SK-N-SH (cell line): ENCODE results near the gene GHDC.

ENCODE experiments used
- CHD2 ChIP-seq: fragments of 150-350 bp; IDR thresholded peaks from 2 replicates; pipeline ENCODE4 v1.6.1; 2018; ENCODE audit warnings: low read length; ENCODE audit not compliant: partially characterized antibody
- EP300 ChIP-seq, 2 experiments: IDR thresholded peaks; 2 replicates each; pipeline versions ENCODE4 v1.4.0 to v1.6.1; 2012; ENCODE audit warnings: borderline replicate concordance in 1 of 2, low read depth in 1 of 2, low read length in 1 of 2
- EZH2phosphoT487 ChIP-seq: fragments of 200-600 bp; sonication (generic); IDR thresholded peaks from 2 replicates; pipeline ENCODE4 v1.6.1; 2017; ENCODE audit warnings: low read depth, mixed run types, mild to moderate bottlenecking, antibody characterized with exemption, moderate library complexity, borderline replicate concordance
- JUND ChIP-seq: IDR thresholded peaks from 2 replicates; pipeline ENCODE4 v1.4.0; 2012
- POLR2AphosphoS5 ChIP-seq: IDR thresholded peaks from 2 replicates; pipeline ENCODE4 v1.6.1; 2012; ENCODE audit warnings: low read depth, low read length
- RCOR1 ChIP-seq: fragments of 150-350 bp; IDR thresholded peaks from 2 replicates; pipeline ENCODE4 v1.6.1; 2017; ENCODE audit warnings: antibody characterized with exemption, low read length
- RFX5 ChIP-seq: IDR thresholded peaks from 2 replicates; pipeline ENCODE4 v1.6.1; 2012; ENCODE audit warnings: mild to moderate bottlenecking, improper control_type of control experiment, low read length
- SIN3A ChIP-seq: IDR thresholded peaks from 2 replicates; pipeline ENCODE4 v1.6.1; 2012; ENCODE audit warnings: low read depth, mild to moderate bottlenecking, low read length, moderate library complexity, borderline replicate concordance
- USF2 ChIP-seq: fragments of 150-350 bp; IDR thresholded peaks from 2 replicates; pipeline ENCODE4 v1.6.1; 2017; ENCODE audit warnings: antibody characterized with exemption, low read length, low read depth, borderline replicate concordance
- YY1 ChIP-seq: IDR thresholded peaks from 2 replicates; pipeline ENCODE4 v1.4.0; 2012; ENCODE audit warnings: low read depth, mild to moderate bottlenecking
- ZBTB33 ChIP-seq: IDR thresholded peaks from 2 replicates; pipeline ENCODE4 v1.4.0; 2012; ENCODE audit warnings: low read depth, borderline replicate concordance
- TF ChIP-seq, protein P1 (sequence below): fragments of 200-600 bp; sonication (generic); IDR thresholded peaks from 2 replicates; pipeline ENCODE4 v1.6.1; 2017; ENCODE audit warnings: antibody characterized with exemption, mild to moderate bottlenecking, moderate library complexity
- TF ChIP-seq, protein P2 (sequence below): IDR thresholded peaks from 2 replicates; pipeline ENCODE4 v1.4.0; 2012; ENCODE audit warnings: low read depth
- TF ChIP-seq, protein P3 (sequence below): IDR thresholded peaks from 2 replicates; pipeline ENCODE4 v1.6.1; 2012; ENCODE audit warnings: mild to moderate bottlenecking, low read depth, low read length, moderate library complexity

- TF ChIP-seq, protein P1, sequence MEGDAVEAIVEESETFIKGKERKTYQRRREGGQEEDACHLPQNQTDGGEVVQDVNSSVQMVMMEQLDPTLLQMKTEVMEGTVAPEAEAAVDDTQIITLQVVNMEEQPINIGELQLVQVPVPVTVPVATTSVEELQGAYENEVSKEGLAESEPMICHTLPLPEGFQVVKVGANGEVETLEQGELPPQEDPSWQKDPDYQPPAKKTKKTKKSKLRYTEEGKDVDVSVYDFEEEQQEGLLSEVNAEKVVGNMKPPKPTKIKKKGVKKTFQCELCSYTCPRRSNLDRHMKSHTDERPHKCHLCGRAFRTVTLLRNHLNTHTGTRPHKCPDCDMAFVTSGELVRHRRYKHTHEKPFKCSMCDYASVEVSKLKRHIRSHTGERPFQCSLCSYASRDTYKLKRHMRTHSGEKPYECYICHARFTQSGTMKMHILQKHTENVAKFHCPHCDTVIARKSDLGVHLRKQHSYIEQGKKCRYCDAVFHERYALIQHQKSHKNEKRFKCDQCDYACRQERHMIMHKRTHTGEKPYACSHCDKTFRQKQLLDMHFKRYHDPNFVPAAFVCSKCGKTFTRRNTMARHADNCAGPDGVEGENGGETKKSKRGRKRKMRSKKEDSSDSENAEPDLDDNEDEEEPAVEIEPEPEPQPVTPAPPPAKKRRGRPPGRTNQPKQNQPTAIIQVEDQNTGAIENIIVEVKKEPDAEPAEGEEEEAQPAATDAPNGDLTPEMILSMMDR: no peak
- TF ChIP-seq, protein P2, sequence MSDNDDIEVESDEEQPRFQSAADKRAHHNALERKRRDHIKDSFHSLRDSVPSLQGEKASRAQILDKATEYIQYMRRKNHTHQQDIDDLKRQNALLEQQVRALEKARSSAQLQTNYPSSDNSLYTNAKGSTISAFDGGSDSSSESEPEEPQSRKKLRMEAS: no peak
- TF ChIP-seq RFX5: no peak
- no peak for TF ChIP-seq ZBTB33
- TF ChIP-seq, protein P3, sequence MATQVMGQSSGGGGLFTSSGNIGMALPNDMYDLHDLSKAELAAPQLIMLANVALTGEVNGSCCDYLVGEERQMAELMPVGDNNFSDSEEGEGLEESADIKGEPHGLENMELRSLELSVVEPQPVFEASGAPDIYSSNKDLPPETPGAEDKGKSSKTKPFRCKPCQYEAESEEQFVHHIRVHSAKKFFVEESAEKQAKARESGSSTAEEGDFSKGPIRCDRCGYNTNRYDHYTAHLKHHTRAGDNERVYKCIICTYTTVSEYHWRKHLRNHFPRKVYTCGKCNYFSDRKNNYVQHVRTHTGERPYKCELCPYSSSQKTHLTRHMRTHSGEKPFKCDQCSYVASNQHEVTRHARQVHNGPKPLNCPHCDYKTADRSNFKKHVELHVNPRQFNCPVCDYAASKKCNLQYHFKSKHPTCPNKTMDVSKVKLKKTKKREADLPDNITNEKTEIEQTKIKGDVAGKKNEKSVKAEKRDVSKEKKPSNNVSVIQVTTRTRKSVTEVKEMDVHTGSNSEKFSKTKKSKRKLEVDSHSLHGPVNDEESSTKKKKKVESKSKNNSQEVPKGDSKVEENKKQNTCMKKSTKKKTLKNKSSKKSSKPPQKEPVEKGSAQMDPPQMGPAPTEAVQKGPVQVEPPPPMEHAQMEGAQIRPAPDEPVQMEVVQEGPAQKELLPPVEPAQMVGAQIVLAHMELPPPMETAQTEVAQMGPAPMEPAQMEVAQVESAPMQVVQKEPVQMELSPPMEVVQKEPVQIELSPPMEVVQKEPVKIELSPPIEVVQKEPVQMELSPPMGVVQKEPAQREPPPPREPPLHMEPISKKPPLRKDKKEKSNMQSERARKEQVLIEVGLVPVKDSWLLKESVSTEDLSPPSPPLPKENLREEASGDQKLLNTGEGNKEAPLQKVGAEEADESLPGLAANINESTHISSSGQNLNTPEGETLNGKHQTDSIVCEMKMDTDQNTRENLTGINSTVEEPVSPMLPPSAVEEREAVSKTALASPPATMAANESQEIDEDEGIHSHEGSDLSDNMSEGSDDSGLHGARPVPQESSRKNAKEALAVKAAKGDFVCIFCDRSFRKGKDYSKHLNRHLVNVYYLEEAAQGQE: no peak
- TF ChIP-seq CHD2: no peak
- no peak for TF ChIP-seq JUND
- TF ChIP-seq YY1: no peak
- no peak for TF ChIP-seq POLR2AphosphoS5
- no peak for TF ChIP-seq SIN3A
- TF ChIP-seq RCOR1: no peak
- no peak for TF ChIP-seq EZH2phosphoT487
- no peak for TF ChIP-seq USF2
- TF ChIP-seq EP300 (IDR thresholded peaks at IDR 0.05; ENCODE audit: borderline replicate concordance in 1 of 2, low read depth in 1 of 2, low read length in 1 of 2): no peak
Observed at GRCh38 chr17:42233156-42233555, 38.9 kb upstream of the GHDC start.
